Measurements from ENCODE around the gene LPCAT1. TPM values are rescaled to one million over a fixed set of nuclear protein-coding genes. Genes with fewer than 3 reads are reported as not detected.

LPCAT1 gene
- total RNA-seq, 1 donor from 2014 or later = 108 TPM

DNA sequence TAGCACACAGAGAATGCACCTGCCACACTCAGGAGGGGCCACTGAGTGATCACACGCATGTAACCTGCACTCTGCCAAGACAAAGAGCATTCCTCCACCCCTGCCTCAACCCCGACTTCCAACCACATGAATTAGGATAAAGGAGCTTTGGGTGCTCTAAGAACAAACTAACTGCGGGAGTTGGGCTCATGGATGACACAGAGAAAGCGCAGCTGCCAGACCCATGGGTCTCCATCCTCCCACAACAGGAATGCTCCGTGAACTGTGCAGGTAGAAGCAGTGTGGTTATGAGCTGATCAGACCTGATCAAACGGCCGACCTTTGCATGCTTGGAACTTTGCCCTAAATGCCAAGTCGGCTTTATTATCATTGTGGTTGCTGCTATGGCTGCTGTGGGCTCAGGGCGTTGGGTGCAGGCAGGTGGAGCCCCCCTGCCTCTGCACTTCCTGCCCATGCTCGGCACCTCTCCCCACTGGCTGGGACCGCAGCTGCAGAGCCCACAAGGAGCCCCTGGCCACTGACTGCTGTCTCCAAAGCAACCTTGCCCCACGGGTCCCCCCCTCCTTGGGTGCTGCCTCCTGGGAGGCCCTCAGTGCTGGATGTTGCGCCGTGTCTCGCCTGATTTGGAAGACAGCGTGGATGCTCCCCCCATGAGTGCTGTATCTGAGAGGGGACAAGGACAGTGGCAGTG lies 75.9 kb downstream of the LPCAT1 start:
- Mint-ChIP-seq H3K27me3 (ENCODE audit: insufficient read depth, low read depth) (peaks cover 52% of the 10 kb centered on the region), H3K27ac (no peak overlapping the region), H3K9me3 (peaks cover 3% of the 10 kb centered on the region), H3K4me1 (peaks cover 6% of the 10 kb centered on the region), H3K36me3 (no peaks in the 10 kb centered on the region), H3K4me3 (no peak overlapping the region)
- no peaks in the 10 kb centered on the region for H3K36me3 ChIP-seq
- no peak for TF ChIP-seq EZH2phosphoT487 (IDR thresholded peaks at IDR 0.05)
- TF ChIP-seq EZH2 (IDR thresholded peaks at IDR 0.05) = no peak
- TF ChIP-seq, protein P1, sequence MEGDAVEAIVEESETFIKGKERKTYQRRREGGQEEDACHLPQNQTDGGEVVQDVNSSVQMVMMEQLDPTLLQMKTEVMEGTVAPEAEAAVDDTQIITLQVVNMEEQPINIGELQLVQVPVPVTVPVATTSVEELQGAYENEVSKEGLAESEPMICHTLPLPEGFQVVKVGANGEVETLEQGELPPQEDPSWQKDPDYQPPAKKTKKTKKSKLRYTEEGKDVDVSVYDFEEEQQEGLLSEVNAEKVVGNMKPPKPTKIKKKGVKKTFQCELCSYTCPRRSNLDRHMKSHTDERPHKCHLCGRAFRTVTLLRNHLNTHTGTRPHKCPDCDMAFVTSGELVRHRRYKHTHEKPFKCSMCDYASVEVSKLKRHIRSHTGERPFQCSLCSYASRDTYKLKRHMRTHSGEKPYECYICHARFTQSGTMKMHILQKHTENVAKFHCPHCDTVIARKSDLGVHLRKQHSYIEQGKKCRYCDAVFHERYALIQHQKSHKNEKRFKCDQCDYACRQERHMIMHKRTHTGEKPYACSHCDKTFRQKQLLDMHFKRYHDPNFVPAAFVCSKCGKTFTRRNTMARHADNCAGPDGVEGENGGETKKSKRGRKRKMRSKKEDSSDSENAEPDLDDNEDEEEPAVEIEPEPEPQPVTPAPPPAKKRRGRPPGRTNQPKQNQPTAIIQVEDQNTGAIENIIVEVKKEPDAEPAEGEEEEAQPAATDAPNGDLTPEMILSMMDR (IDR thresholded peaks at IDR 0.05) = no peak
- no peak for DNase-seq (ENCODE audit: low spot score)
- peaks cover 96% of the 10 kb centered on the region for H3K27me3 ChIP-seq
- H3K4me1 ChIP-seq = peaks cover 8% of the 10 kb centered on the region
- H3K4me3 ChIP-seq = no peak overlapping the region
- no peaks in the 10 kb centered on the region for H3K79me2 ChIP-seq (ENCODE audit: low read depth)
- peaks cover 6% of the 10 kb centered on the region for H3K9me3 ChIP-seq (ENCODE audit: low read depth)
- H3K9ac ChIP-seq = no peak overlapping the region
- no peaks in the 10 kb centered on the region for H3F3A ChIP-seq (ENCODE audit: low read depth)
- no peak overlapping the region for H3K4me2 ChIP-seq
- peaks cover 28% of the 10 kb centered on the region for H4K20me1 ChIP-seq (ENCODE audit: low read depth)
- H2AFZ ChIP-seq (replicated peaks) = no peak overlapping the region
- no peak overlapping the region for H3K27ac ChIP-seq

DNA sequence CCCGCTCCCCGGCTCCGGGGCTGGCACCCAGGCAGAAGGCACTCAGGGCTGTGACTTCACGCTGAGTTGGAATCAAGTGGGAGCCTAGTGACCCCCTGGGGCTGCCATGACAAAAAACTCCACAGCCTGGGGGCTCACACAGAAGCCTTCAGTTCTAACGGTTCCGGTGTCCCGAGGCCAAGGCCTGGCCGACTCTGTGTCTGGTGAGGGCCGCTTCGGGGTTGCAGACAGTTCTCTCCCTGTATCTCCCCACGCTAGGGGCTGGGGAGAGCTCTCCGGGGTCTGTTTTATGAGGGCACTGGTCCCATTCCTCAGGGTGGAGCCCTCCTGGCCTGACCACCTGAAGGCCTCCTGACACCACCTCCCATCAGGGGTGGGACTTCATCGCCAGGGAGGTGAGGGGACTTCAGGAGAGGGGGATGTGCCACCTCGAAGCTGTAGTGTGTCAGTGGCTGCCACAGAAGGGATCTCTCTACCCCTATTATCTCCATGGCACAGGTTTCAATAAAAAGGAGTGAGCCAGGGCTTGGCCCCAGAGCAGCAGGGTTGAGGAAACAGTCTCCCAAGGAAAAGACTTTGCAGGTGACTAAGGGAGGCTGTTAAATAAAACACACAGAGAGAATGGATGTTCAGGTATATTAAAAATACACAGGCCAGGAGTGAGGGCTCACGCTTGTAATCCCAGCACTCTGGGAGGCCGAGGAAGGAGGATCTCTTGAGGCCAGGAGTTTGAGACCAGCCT lies 77.0 kb downstream of the LPCAT1 start:
- Histone ChIP-seq H3K27ac (no peak overlapping the region), H3K9me3 (ENCODE audit: low read depth) (no peaks in the 10 kb centered on the region), H3K36me3 (no peaks in the 10 kb centered on the region), H3K4me2 (peak overlapping the region; percentile 91), H3F3A (ENCODE audit: low read depth) (no peaks in the 10 kb centered on the region), H3K4me3 (no peak overlapping the region), H3K9ac (no peak overlapping the region), H2AFZ (replicated peaks) (no peak overlapping the region), H3K79me2 (ENCODE audit: low read depth) (no peaks in the 10 kb centered on the region), H3K27me3 (peaks cover 100% of the 10 kb centered on the region), H3K4me1 (peaks cover 8% of the 10 kb centered on the region), H4K20me1 (ENCODE audit: low read depth) (peaks cover 28% of the 10 kb centered on the region)
- Mint-ChIP-seq H3K36me3 (no peaks in the 10 kb centered on the region), H3K4me3 (no peak overlapping the region), H3K27ac (no peak overlapping the region), H3K9me3 (peaks cover 2% of the 10 kb centered on the region), H3K27me3 (ENCODE audit: insufficient read depth, low read depth) (peaks cover 57% of the 10 kb centered on the region), H3K4me1 (peaks cover 6% of the 10 kb centered on the region)
- peak; percentile 18 for DNase-seq (ENCODE audit: low spot score)
- TF ChIP-seq, protein P1 (IDR thresholded peaks at IDR 0.05) = no peak
- TF ChIP-seq EZH2phosphoT487 (IDR thresholded peaks at IDR 0.05) (no peak), EZH2 (IDR thresholded peaks at IDR 0.05) (no peak)

DNA sequence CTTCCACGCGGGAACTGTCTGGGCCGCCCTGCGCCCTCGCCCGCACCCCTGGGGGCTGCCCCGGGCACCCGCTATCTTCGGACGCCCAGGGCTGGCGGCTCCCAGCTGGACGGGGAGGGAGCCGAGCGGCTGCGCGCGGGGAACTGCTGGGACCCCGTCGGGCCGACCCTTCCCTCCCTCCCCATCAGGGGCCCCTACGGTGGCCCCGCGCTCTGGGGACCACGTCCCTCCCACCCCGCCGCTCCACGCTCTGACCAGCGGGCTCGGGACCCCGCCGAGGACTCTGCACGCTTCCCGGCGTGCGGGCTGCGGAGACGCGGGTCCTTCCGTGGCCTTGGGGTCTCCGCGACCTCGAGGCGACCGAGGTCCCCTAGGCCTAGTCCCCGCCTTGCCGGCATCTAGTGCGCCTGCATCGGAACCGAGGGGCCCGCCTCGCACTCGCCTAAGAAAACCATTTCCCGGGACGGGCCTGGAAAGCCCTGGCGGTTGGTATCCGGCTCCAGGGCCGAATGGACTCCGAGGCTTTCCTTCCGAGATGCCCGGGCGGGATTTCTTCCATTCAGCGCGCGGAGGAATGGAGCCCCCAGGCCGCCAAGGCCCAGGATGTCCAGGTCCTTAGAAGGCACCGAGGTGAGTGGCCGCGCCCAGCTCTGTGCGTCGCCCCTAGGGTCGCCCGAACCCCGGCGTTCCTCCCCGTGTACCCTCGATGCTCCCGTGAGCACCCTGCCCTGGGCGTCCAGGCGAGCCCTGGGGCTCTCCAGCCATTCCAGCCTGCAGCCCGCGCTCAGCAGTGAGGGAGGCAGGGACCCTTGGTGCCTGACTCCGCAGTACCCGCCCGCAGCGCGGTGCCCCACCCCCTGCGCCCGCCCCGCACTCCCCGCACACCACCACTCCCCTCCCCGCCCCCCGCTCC lies 77.8 kb downstream of the LPCAT1 start:
- H3K27ac Mint-ChIP-seq = no peak overlapping the region
- H3F3A ChIP-seq (ENCODE audit: low read depth) = no peaks in the 10 kb centered on the region
- H3K36me3 ChIP-seq = no peaks in the 10 kb centered on the region
- no peak overlapping the region for H3K4me3 Mint-ChIP-seq
- H3K27me3 ChIP-seq = peaks cover 100% of the 10 kb centered on the region
- peak overlapping the region; percentile 93 for H2AFZ ChIP-seq (replicated peaks)
- H4K20me1 ChIP-seq (ENCODE audit: low read depth) = peaks cover 28% of the 10 kb centered on the region
- no peak overlapping the region for H3K27ac ChIP-seq
- peaks cover 8% of the 10 kb centered on the region for H3K4me1 ChIP-seq
- peaks cover 2% of the 10 kb centered on the region for H3K9me3 Mint-ChIP-seq
- H3K4me1 Mint-ChIP-seq = peaks cover 6% of the 10 kb centered on the region
- peaks cover 57% of the 10 kb centered on the region for H3K27me3 Mint-ChIP-seq (ENCODE audit: insufficient read depth, low read depth)
- TF ChIP-seq EZH2phosphoT487 (IDR thresholded peaks at IDR 0.05) = peak; percentile 96
- TF ChIP-seq EZH2 (IDR thresholded peaks at IDR 0.05) = peak; percentile 96
- TF ChIP-seq, protein P1 (IDR thresholded peaks at IDR 0.05) = no peak
- H3K36me3 Mint-ChIP-seq = no peaks in the 10 kb centered on the region
- H3K79me2 ChIP-seq (ENCODE audit: low read depth) = no peaks in the 10 kb centered on the region
- H3K9me3 ChIP-seq (ENCODE audit: low read depth) = no peaks in the 10 kb centered on the region
- peak overlapping the region; percentile 91 for H3K4me2 ChIP-seq
- H3K4me3 ChIP-seq = peak overlapping the region; percentile 52
- DNase-seq (ENCODE audit: low spot score) = peak; percentile 49
- H3K9ac ChIP-seq = no peak overlapping the region

Data from neural progenitor cell (in vitro differentiated cells).